Muscle of leg (tissue), 11 donors: ENCODE measurements around the gene TNS1. TPM values are rescaled to one million over a fixed set of nuclear protein-coding genes. Genes with fewer than 3 reads are reported as not detected.

ENCODE experiments used
- DNase-seq: peaks from one replicate; pipeline ENCODE4 v3.0.0; 2013
- H3K27ac ChIP-seq: one replicate; pipeline ENCODE4 v1.5.1; 2013; ENCODE audit warnings: mild to moderate bottlenecking, low read length, control low read depth
- H3K27me3 ChIP-seq: one replicate; pipeline ENCODE4 v1.6.1; 2013; ENCODE audit warnings: low read length; ENCODE audit not compliant: control insufficient read depth, insufficient read depth
- H3K36me3 ChIP-seq: one replicate; pipeline ENCODE4 v1.6.1; 2013; ENCODE audit warnings: low read length; ENCODE audit not compliant: control insufficient read depth, insufficient read depth
- H3K4me1 ChIP-seq: one replicate; pipeline ENCODE4 v1.6.1; 2013; ENCODE audit warnings: low read length; ENCODE audit not compliant: control insufficient read depth, insufficient read depth
- H3K4me3 ChIP-seq: one replicate; pipeline ENCODE4 v1.5.1; 2013; ENCODE audit warnings: low read length, control low read depth
- H3K9me3 ChIP-seq: replicated peaks from 2 replicates; pipeline ENCODE4 v1.6.1; 2013; ENCODE audit warnings: low read depth, low read length; ENCODE audit not compliant: control insufficient read depth
- WGBS: methylation state at CpG from one replicate; pipeline ENCODE4 v1.1.5; 2013; ENCODE audit warnings: missing lambda C conversion rate; ENCODE audit not compliant: insufficient coverage; 5-methylcytosine and 5-hydroxymethylcytosine counted together
- polyA plus RNA-seq, 8 donors: library from polyadenylated mRNA; unstranded; fragments of 120-200 nt; gene quantifications; one replicate each; pipeline versions ENCODE4 v1.2.1 to v1.2.3, GENCODE V29; 2013; ENCODE audit warnings: inconsistent platforms in 1 of 8, low replicate concordance in 1 of 8; ENCODE audit not compliant: insufficient read length in 8 of 8, insufficient read depth in 1 of 8
- total RNA-seq: library from RNA; stranded (reverse); fragments of 120-200 nt; gene quantifications from one replicate; pipeline ENCODE4 v1.2.4, GENCODE V29; 2013

Gene TNS1
- total and polyA plus RNA-seq, 9 donors = 68.1 to 129 (median 114) TPM

DNA sequence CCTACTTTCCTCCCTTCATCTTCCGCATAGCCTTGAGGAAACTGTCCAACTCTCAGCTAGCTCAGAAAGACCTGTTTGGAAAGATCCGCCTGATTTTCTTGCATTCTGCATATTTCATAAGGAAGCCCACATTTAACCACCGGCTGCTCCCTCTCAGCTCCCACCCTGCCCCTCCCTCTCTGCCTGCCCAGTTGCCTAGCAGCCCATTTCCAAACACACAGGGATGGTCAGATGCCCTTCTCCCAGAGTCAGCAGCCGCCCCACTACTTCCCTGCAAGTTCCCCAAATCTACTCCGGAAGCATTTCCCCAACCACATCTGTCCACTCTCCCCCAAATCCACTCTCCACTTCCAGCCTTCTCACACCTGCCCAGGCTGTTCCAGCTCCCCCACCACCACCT, 96.0 kb downstream of the TNS1 start:
- Histone ChIP-seq H3K36me3 (peaks cover 21% of the 10 kb centered on the region), H3K4me3 (no peak overlapping the region), H3K4me1 (peaks cover 99% of the 10 kb centered on the region), H3K27me3 (no peaks in the 10 kb centered on the region), H3K27ac (peak overlapping the region; percentile 33), H3K9me3 (no peaks in the 10 kb centered on the region)
- WGBS = 49% methylated on average over 5 of the region's 5 CpGs
- peak; percentile 70 for DNase-seq

DNA sequence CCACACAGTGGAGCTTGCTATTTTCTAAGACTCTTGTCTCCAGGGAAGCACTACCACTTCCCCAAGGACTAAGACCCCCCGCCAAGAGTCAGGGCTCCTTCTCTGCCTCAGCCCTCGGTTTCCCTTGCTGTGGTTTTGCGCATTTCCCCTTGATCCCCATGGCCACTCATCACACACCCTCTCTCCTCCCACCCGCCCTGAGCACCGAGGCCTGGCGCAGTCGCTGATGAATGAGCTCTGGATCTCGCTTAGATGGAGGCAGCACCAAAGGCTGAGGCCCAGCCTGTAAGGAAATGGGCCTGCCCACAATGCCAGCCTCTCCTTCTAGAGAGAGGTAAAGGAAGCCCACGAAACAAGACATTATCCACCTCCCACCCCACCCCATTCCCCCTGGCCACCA, 96.9 kb downstream of the TNS1 start:
- WGBS = 60% methylated on average over 1 of the region's 9 CpGs
- Histone ChIP-seq H3K4me1 (peaks cover 98% of the 10 kb centered on the region), H3K36me3 (peaks cover 22% of the 10 kb centered on the region), H3K4me3 (no peak overlapping the region), H3K27ac (peak overlapping the region; percentile 91), H3K27me3 (no peaks in the 10 kb centered on the region), H3K9me3 (no peaks in the 10 kb centered on the region)
- no peak for DNase-seq

- H3K27ac ChIP-seq = peak overlapping the region; percentile 91
- DNase-seq = peak; percentile 75
- peaks cover 26% of the 10 kb centered on the region for H3K36me3 ChIP-seq
- peaks cover 98% of the 10 kb centered on the region for H3K4me1 ChIP-seq
- no peak overlapping the region for H3K4me3 ChIP-seq
- 60% methylated on average over 6 of the region's 10 CpGs for WGBS
- no peaks in the 10 kb centered on the region for H3K9me3 ChIP-seq
- H3K27me3 ChIP-seq = no peaks in the 10 kb centered on the region
Measured at GRCh38 chr2:217905395-217905794, 97.4 kb downstream of the TNS1 start.

DNA sequence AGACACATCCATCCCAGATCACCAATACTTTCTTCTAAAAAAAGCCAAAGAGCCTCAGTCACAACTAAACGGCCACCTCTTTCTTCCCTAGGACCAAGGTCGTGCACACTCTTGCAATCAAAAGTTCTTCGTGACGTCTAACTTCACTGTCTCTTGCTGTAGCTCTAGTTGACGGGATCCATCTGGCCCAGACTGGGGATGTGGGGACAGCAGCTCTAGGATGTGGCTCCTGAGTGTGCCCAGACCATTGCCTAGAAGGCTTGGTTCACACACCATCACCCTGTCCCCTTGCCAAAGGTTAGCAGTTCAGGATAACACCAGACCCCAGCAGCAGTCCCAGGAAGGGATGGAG, 98.2 kb downstream of the TNS1 start:
- H3K36me3 ChIP-seq = peaks cover 34% of the 10 kb centered on the region
- DNase-seq = no peak
- peaks cover 98% of the 10 kb centered on the region for H3K4me1 ChIP-seq
- WGBS = 61% methylated on average over 4 of the region's 5 CpGs
- peak overlapping the region; percentile 91 for H3K27ac ChIP-seq
- no peaks in the 10 kb centered on the region for H3K9me3 ChIP-seq
- H3K27me3 ChIP-seq = no peaks in the 10 kb centered on the region
- no peak overlapping the region for H3K4me3 ChIP-seq

- H3K9me3 ChIP-seq = no peaks in the 10 kb centered on the region
- peak; percentile 91 for DNase-seq
- no peaks in the 10 kb centered on the region for H3K27me3 ChIP-seq
- 23% methylated on average over 8 of the region's 11 CpGs for whole genome bisulfite sequencing
- H3K36me3 ChIP-seq = peaks cover 39% of the 10 kb centered on the region
- no peak overlapping the region for H3K4me3 ChIP-seq
- H3K4me1 ChIP-seq = peaks cover 97% of the 10 kb centered on the region
- H3K27ac ChIP-seq = peak overlapping the region; percentile 91
Measured at GRCh38 chr2:217903859-217904613, 98.8 kb downstream of the TNS1 start.

DNA sequence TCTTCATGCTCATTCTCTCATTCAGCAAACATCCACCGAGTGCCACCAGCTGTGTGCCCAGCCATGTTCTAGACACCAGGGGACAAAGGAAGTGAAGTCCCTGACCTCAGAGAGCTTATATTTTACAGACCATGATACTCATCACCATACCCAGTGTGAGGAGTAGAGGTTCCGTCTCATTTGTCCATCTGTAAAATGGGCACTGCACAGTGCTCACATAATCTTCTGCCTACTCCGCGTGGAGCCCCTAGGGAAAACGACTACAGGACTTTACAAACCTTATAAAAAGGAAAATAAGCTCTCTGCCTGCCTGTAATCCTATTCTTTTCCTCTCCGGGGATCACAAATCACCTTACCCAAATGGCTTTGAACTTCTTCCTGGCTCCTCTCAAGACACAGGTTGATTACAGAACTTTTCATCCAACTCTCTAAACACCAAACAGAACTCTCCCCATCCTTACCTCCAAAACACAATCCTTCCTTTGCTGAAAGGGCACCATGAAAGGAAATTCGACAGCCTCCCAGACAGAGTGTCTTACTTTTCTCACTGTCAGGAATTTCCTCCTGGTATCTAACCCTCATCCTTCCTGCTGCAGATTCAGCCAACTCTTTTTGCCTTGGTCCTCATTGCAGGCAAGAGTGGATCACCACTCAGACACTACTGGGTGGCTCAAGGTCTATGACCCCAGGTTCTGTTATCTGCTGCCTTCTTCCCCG, 99.5 kb downstream of the TNS1 start:
- no peak for DNase-seq
- peaks cover 93% of the 10 kb centered on the region for H3K4me1 ChIP-seq
- 73% methylated on average over 7 of the region's 8 CpGs for WGBS
- no peaks in the 10 kb centered on the region for H3K27me3 ChIP-seq
- no peak overlapping the region for H3K4me3 ChIP-seq
- peak overlapping the region; percentile 91 for H3K27ac ChIP-seq
- no peaks in the 10 kb centered on the region for H3K9me3 ChIP-seq
- peaks cover 45% of the 10 kb centered on the region for H3K36me3 ChIP-seq

DNA sequence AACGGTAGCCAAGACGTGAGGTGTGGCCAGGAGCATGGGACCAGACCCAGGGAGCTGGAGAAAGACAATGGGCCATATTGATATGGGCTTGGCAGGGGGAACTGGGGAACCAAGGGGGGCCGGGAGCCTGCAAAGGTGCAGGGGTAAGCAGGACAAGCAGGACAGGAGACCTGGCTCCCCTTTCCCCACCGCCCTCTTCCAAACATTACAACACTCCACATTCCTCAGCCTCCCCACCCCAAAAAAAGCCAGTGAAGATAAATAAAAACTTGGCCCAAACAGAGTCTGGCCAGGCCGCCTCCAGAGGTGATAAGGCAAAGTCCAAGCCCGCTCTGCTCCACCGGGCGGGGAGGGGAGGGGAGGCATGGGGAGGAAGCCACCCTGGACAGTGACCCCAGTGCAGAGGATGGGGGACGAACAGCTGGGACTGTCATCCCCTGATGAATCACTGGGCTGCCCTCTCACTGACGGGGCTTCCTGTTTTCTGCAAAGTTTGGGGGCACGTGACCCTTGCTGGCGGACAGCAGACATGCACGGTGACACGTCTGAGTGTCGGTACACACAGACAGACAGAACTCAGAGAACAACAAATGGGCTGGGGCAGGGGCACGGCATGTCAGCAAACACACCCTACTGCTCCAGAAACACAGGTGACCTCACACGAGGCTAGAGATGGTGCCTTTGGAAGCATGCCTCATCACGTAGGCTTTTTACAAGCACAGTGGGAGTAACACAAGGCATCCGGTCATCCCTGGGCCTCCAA, 100.2 kb downstream of the TNS1 start:
- Histone ChIP-seq H3K4me3 (no peak overlapping the region), H3K4me1 (peaks cover 94% of the 10 kb centered on the region), H3K27ac (peak overlapping the region; percentile 91), H3K36me3 (peaks cover 52% of the 10 kb centered on the region), H3K9me3 (no peaks in the 10 kb centered on the region), H3K27me3 (no peaks in the 10 kb centered on the region)
- DNase-seq = peak; percentile 86
- WGBS = 11% methylated on average over 9 of the region's 19 CpGs

- Histone ChIP-seq H3K27me3 (no peaks in the 10 kb centered on the region), H3K36me3 (peaks cover 56% of the 10 kb centered on the region), H3K4me3 (no peak overlapping the region), H3K27ac (peak overlapping the region; percentile 91), H3K4me1 (peaks cover 89% of the 10 kb centered on the region), H3K9me3 (no peaks in the 10 kb centered on the region)
- DNase-seq = peak; percentile 90
- WGBS = 20% methylated on average over 4 of the region's 5 CpGs
Measured at GRCh38 chr2:217901835-217902378, 100.9 kb downstream of the TNS1 start.

GRCh38 chr2:217901400-217901799, 101.4 kb downstream of the TNS1 start:
- DNase-seq = no peak
- WGBS = 64% methylated on average over 3 of the region's 4 CpGs
- Histone ChIP-seq H3K27ac (peak overlapping the region; percentile 91), H3K36me3 (peaks cover 55% of the 10 kb centered on the region), H3K27me3 (no peaks in the 10 kb centered on the region), H3K4me1 (peaks cover 84% of the 10 kb centered on the region), H3K9me3 (no peaks in the 10 kb centered on the region), H3K4me3 (no peak overlapping the region)
